Measurements from ENCODE around the gene UCK1.
A peak's percentile ranks its signal among the peaks of the same experiment; 100 is the strongest.

Gene UCK1

DNA sequence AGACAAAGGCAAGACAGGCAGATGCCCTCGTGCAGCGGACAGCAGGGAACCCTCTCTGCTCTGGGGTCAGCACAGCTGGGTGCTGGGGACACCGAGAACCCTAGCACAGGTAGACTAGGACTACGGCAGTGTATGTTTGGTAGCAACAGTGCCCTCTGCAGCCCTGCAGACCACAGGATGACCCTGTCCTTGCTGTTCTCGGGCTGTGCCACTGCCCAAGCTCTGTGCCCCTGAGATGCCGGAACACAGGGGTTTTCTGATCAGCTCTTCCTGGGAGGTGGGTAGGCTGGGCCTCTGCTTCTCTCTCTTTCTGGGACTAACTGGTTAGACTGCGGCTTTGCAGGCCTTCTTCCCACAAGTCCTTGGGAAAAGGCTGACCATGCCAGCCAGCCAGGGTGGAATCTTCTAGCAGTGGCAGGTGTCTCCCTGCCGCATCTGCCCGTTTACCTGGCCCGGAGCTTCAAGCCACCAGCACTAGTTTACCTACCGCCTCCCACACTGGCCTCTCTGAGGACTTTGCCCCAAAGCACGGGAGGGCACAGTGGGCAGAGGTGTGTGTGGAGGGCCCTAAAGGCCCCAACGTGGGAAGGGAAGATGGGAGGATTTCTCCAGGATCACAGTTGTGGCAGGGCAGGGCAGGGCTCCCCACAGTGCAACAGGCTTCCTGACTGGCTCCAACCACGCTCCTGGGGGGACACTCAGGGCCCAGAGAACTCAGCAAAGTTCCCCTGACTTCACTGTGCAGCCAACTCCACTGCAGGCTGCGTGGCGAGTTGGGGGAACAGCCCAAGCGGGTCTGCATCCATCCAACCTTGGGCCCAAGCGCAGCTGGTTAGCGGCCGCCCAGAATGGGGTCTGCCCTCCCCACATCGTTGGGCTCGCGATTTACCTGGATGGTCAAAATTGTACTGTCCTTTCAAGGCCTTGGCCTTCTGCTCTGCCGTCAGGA is 1.2 kb downstream of the UCK1 start:
- Histone ChIP-seq H3K4me1 (ENCODE audit: low read depth, poor library complexity, severe bottlenecking) (peaks cover 8% of the 10 kb centered on the region), H3K79me2 (ENCODE audit: insufficient read depth, low read depth) (peaks cover 13% of the 10 kb centered on the region; the same call in 1 of the 2 replicates), H3K9ac (peak overlapping the region; percentile 59; the same call in 1 of the 2 replicates), H3K27ac (no peak overlapping the region), H3K4me2 (peak overlapping the region; percentile 93), H3K4me3 (IDR thresholded peaks at IDR 0.05; ENCODE audit: insufficient read depth, low read depth, low read length) (no peak overlapping the region), H4K20me1 (ENCODE audit: insufficient read depth) (no peaks in the 10 kb centered on the region), H3K36me3 (ENCODE audit: insufficient read depth) (peaks cover 9% of the 10 kb centered on the region; the same call in 1 of the 2 replicates), H3K27me3 (ENCODE audit: insufficient read depth, low read depth) (no peaks in the 10 kb centered on the region), H2AFZ (ENCODE audit: low read depth) (peak overlapping the region; percentile 71)
- TF ChIP-seq CTCF (conservative IDR thresholded peaks at IDR 0.05; ENCODE audit: low read depth, low read length), result no peak

DNA sequence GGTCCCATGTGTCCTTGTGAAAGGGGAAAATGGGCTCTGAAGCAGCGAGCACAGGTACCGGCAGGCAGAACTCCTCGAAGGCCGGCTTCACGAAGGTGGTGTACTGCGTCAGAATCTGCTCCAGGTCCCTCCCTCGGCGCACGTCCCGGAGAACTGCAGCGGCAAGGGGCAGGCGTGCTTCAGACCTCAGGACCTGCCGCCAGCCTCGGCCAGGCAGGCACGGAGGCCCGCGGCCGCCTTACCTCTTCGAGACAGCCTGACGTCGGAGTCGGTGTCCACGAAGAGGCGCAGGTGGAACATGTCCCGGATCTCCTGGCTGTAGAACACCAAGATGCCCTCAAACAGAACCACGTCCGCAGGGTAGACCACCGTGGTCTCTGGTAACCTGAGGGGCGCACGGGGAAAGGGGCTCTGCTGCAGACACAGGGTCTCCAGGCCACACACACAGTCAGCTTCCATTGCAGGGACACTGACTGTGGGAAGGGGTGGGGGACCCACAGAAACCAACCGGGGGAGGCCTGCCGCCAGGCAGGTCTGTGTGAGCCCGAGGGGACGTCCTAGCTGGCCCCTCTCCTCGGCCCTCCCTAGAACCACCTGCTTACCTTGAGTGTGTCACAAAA is 2.1 kb downstream of the UCK1 start:
- Histone ChIP-seq H3K9ac (no peak overlapping the region), H3K4me2 (no peak overlapping the region), H3K79me2 (ENCODE audit: insufficient read depth, low read depth) (peaks cover 13% of the 10 kb centered on the region; the same call in 1 of the 2 replicates), H4K20me1 (ENCODE audit: insufficient read depth) (no peaks in the 10 kb centered on the region), H2AFZ (ENCODE audit: low read depth) (no peak overlapping the region), H3K27me3 (ENCODE audit: insufficient read depth, low read depth) (no peaks in the 10 kb centered on the region), H3K4me3 (IDR thresholded peaks at IDR 0.05; ENCODE audit: insufficient read depth, low read depth, low read length) (no peak overlapping the region), H3K4me1 (ENCODE audit: low read depth, poor library complexity, severe bottlenecking) (peaks cover 8% of the 10 kb centered on the region), H3K36me3 (ENCODE audit: insufficient read depth) (peaks cover 9% of the 10 kb centered on the region; the same call in 1 of the 2 replicates), H3K27ac (no peak overlapping the region)
- no peak for TF ChIP-seq CTCF (conservative IDR thresholded peaks at IDR 0.05; ENCODE audit: low read depth, low read length)

GRCh38 chr9:131528186-131528585 is 2.9 kb downstream of the UCK1 start:
- Histone ChIP-seq H3K4me3 (IDR thresholded peaks at IDR 0.05; ENCODE audit: insufficient read depth, low read depth, low read length) (no peak overlapping the region), H3K36me3 (ENCODE audit: insufficient read depth) (peaks cover 9% of the 10 kb centered on the region; the same call in 1 of the 2 replicates), H3K4me2 (no peak overlapping the region), H3K4me1 (ENCODE audit: low read depth, poor library complexity, severe bottlenecking) (peaks cover 8% of the 10 kb centered on the region), H3K27ac (no peak overlapping the region), H4K20me1 (ENCODE audit: insufficient read depth) (no peaks in the 10 kb centered on the region), H3K79me2 (ENCODE audit: insufficient read depth, low read depth) (peaks cover 13% of the 10 kb centered on the region; the same call in 1 of the 2 replicates), H3K9ac (no peak overlapping the region), H2AFZ (ENCODE audit: low read depth) (no peak overlapping the region), H3K27me3 (ENCODE audit: insufficient read depth, low read depth) (no peaks in the 10 kb centered on the region)
- no peak for TF ChIP-seq CTCF (conservative IDR thresholded peaks at IDR 0.05; ENCODE audit: low read depth, low read length)

GRCh38 chr9:131525643-131526565 is 5.2 kb downstream of the UCK1 start:
- H3K79me2 ChIP-seq (ENCODE audit: insufficient read depth, low read depth), result peaks cover 13% of the 10 kb centered on the region; the same call in 1 of the 2 replicates
- peaks cover 8% of the 10 kb centered on the region for H3K4me1 ChIP-seq (ENCODE audit: low read depth, poor library complexity, severe bottlenecking)
- TF ChIP-seq CTCF (conservative IDR thresholded peaks at IDR 0.05; ENCODE audit: low read depth, low read length), result no peak
- no peak overlapping the region for H2AFZ ChIP-seq (ENCODE audit: low read depth)
- H3K36me3 ChIP-seq (ENCODE audit: insufficient read depth), result peaks cover 9% of the 10 kb centered on the region; the same call in 1 of the 2 replicates
- no peak overlapping the region for H3K27ac ChIP-seq
- H3K9ac ChIP-seq, result no peak overlapping the region
- H3K4me3 ChIP-seq (IDR thresholded peaks at IDR 0.05; ENCODE audit: insufficient read depth, low read depth, low read length), result no peak overlapping the region
- no peaks in the 10 kb centered on the region for H3K27me3 ChIP-seq (ENCODE audit: insufficient read depth, low read depth)
- no peak overlapping the region for H3K4me2 ChIP-seq
- no peaks in the 10 kb centered on the region for H4K20me1 ChIP-seq (ENCODE audit: insufficient read depth)

Data from KMS-11 (cell line).